Loucy (cell line): Measurements from ENCODE around the gene NR3C2.

Experiments used
- H2AFZ ChIP-seq: fragments of 200-600 bp; sonication (generic); 2 replicates; pipeline ENCODE4 v1.6.0; 2016; ENCODE audit warnings: antibody characterized with exemption, mild to moderate bottlenecking, low read length, moderate library complexity
- H3F3A ChIP-seq: fragments of 200-600 bp; 2 replicates; pipeline ENCODE4 v1.6.0; 2016; ENCODE audit warnings: antibody characterized with exemption, low read depth, mild to moderate bottlenecking
- H3K27me3 ChIP-seq: fragments of 200-600 bp; sonication (generic); 2 replicates; pipeline ENCODE4 v1.6.1; 2014; ENCODE audit warnings: low read length, mild to moderate bottlenecking; ENCODE audit not compliant: insufficient read depth, poor library complexity, severe bottlenecking
- H3K36me3 ChIP-seq: fragments of 200-600 bp; sonication (generic); 2 replicates; pipeline ENCODE4 v1.6.1; 2016; ENCODE audit warnings: low read length; ENCODE audit not compliant: insufficient read depth
- H3K4me1 ChIP-seq: fragments of 200-600 bp; sonication (generic); 2 replicates; pipeline ENCODE4 v1.5.1; 2014; ENCODE audit warnings: low read length, mild to moderate bottlenecking; ENCODE audit not compliant: insufficient read depth, poor library complexity, severe bottlenecking
- H3K4me2 ChIP-seq: fragments of 200-600 bp; sonication (generic); 2 replicates; pipeline ENCODE4 v1.6.0; 2014; ENCODE audit warnings: antibody characterized with exemption, low read length, low read depth, mild to moderate bottlenecking; ENCODE audit not compliant: poor library complexity, severe bottlenecking
- H3K4me3 ChIP-seq: fragments of 200-600 bp; sonication (generic); 2 replicates; pipeline ENCODE4 v1.5.1; 2014; ENCODE audit warnings: low read length, mild to moderate bottlenecking, mixed read lengths; ENCODE audit not compliant: poor library complexity, severe bottlenecking
- H3K79me2 ChIP-seq: fragments of 200-600 bp; sonication (generic); 2 replicates; pipeline ENCODE4 v1.6.1; 2014; ENCODE audit warnings: low read length; ENCODE audit not compliant: insufficient read depth
- H3K9ac ChIP-seq: fragments of 200-600 bp; sonication (generic); 2 replicates; pipeline ENCODE4 v1.6.0; 2014; ENCODE audit warnings: mild to moderate bottlenecking, low read depth, low read length, moderate library complexity; ENCODE audit not compliant: poor library complexity, severe bottlenecking
- H3K9me2 ChIP-seq: fragments of 200-600 bp; sonication (generic); replicated peaks from 2 replicates; pipeline ENCODE4 v1.6.1; 2016; ENCODE audit warnings: low read depth, low read length, mixed read lengths
- H3K9me3 ChIP-seq: fragments of 200-600 bp; sonication (generic); 2 replicates; pipeline ENCODE4 v1.6.1; 2014; ENCODE audit warnings: mild to moderate bottlenecking, antibody characterized with exemption, low read length, low read depth; ENCODE audit not compliant: insufficient read depth
- H4K20me1 ChIP-seq: fragments of 200-600 bp; sonication (generic); 2 replicates; pipeline ENCODE4 v1.6.0; 2014; ENCODE audit warnings: antibody characterized with exemption, low read length, mild to moderate bottlenecking; ENCODE audit not compliant: insufficient read depth, poor library complexity, severe bottlenecking
- EZH2phosphoT487 ChIP-seq: fragments of 200-600 bp; IDR thresholded peaks from 2 replicates; pipeline ENCODE4 v1.6.1; 2018; ENCODE audit warnings: antibody characterized with exemption, mild to moderate bottlenecking, moderate library complexity, borderline replicate concordance
- TF ChIP-seq, protein P1 (sequence below): fragments of 200-600 bp; sonication (generic); conservative IDR thresholded peaks from 2 replicates; pipeline ENCODE4 v1.5.1; 2014; ENCODE audit warnings: mild to moderate bottlenecking, antibody characterized with exemption, low read length

Gene NR3C2

DNA sequence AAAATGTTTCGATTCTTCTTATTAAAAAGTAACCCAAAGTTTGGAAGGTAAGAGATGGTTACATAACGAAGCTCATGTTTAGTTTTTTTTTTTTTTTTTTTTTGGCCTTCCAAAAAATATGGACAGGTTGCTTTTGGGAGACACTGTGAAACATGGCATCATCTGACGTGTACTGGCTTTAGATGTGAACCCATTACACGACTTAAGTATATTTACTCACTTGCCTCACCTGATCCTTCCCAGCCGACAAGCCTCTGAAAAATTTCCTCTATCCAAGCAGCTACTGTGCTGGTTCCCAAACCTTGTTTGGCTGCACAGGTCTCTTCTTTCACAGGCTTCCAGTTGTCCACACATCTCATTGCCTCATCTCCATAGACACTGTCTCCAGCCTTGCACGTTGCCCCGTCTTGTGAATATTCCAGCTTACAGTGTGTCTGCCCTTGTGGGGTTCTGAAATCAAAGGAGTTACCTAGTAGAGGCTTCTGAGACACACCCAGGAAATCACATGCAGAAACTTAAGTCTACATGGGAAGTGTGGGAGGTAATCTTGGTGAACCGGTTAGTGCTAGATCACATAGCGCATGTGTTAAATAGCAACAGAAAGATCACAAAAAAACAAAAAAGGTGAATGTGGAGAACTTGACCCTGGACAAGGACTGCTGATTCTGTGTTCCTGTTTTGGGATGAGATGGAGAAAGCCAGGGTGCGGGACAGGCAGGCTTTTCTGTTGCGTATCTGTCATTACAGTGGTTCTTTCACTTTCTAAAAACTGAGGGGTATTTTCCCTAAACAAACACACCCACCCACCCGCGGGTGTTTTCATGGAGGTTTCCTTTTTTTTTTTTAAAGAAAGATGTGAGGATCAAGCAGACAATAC is 381.7 kb downstream of the NR3C2 start:
- Histone ChIP-seq H2AFZ (no peak overlapping the region), H3K79me2 (no peaks in the 10 kb centered on the region)

GRCh38 chr4:148059617-148060180 is 382.5 kb downstream of the NR3C2 start:
- Histone ChIP-seq H3K4me2 (no peak overlapping the region), H2AFZ (no peak overlapping the region), H3K4me3 (no peak overlapping the region), H3K9ac (no peak overlapping the region), H3K9me3 (no peaks in the 10 kb centered on the region), H3F3A (no peaks in the 10 kb centered on the region), H3K79me2 (no peaks in the 10 kb centered on the region), H3K9me2 (no peaks in the 10 kb centered on the region), H3K36me3 (peaks cover 3% of the 10 kb centered on the region; the same call in 1 of the 2 replicates), H4K20me1 (no peaks in the 10 kb centered on the region), H3K4me1 (peaks cover 9% of the 10 kb centered on the region), H3K27me3 (no peaks in the 10 kb centered on the region)
- TF ChIP-seq EZH2phosphoT487 = no peak
- TF ChIP-seq, protein P1, sequence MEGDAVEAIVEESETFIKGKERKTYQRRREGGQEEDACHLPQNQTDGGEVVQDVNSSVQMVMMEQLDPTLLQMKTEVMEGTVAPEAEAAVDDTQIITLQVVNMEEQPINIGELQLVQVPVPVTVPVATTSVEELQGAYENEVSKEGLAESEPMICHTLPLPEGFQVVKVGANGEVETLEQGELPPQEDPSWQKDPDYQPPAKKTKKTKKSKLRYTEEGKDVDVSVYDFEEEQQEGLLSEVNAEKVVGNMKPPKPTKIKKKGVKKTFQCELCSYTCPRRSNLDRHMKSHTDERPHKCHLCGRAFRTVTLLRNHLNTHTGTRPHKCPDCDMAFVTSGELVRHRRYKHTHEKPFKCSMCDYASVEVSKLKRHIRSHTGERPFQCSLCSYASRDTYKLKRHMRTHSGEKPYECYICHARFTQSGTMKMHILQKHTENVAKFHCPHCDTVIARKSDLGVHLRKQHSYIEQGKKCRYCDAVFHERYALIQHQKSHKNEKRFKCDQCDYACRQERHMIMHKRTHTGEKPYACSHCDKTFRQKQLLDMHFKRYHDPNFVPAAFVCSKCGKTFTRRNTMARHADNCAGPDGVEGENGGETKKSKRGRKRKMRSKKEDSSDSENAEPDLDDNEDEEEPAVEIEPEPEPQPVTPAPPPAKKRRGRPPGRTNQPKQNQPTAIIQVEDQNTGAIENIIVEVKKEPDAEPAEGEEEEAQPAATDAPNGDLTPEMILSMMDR = no peak

More for the DNA sequence above, 381.7 kb downstream of the NR3C2 start:
- no peaks in the 10 kb centered on the region for H3K27me3 ChIP-seq
- H3K4me1 ChIP-seq = peaks cover 9% of the 10 kb centered on the region
- TF ChIP-seq, protein P1 = no peak
- H3K4me3 ChIP-seq = no peak overlapping the region
- peak overlapping the region; percentile 35 for H3K4me2 ChIP-seq
- H3K9me2 ChIP-seq = no peaks in the 10 kb centered on the region
- H3K36me3 ChIP-seq = peaks cover 11% of the 10 kb centered on the region; the same call in 1 of the 2 replicates
- H3K9ac ChIP-seq = no peak overlapping the region
- no peaks in the 10 kb centered on the region for H3K9me3 ChIP-seq
- H4K20me1 ChIP-seq = no peaks in the 10 kb centered on the region
- H3F3A ChIP-seq = no peaks in the 10 kb centered on the region

DNA sequence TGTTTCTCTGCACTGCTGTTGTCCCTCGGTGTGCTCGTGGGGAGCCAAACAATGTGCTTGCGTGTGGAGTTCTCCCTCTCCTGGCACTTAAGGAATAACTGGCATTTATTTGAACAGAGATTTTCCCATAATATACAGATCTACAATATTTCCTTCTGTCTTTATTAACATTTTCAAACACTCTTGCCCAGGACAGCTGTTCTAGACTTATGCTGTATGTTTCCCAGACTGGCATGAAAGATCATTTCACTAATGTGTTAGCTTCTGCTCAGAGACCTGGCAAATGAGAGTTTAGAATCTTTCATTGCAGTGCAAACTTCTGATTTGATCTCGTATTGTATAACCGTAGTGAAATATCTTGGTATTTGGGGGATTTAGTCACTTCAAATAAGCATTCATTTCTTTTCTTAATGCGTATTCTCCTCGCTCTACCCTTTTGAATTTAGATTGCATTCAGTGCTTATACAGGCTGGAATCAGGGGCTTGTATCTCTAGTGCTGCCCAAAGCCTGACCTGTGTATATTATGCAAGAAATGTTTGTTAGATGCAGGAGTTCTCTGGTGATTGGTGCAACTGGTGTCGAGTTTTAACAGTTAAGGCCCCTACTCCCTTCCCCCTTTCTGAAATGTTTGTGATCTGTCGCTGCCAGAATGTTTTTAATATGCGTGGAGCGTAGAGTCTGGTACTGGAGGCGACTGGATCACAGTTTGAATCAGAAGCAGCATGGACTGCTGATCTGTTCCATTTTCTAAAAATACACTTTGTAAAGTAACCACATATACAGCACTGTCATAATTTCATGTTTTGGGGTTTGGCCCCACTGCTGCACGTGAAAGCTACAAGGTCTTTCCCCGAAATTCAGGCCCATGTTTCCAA is 384.0 kb downstream of the NR3C2 start:
- Histone ChIP-seq H3K9me3 (no peaks in the 10 kb centered on the region), H3K4me2 (no peak overlapping the region), H4K20me1 (no peaks in the 10 kb centered on the region), H3K4me1 (peaks cover 9% of the 10 kb centered on the region), H3K4me3 (no peak overlapping the region), H3F3A (no peaks in the 10 kb centered on the region), H3K9ac (no peak overlapping the region), H3K9me2 (no peaks in the 10 kb centered on the region), H3K79me2 (no peaks in the 10 kb centered on the region), H3K36me3 (no peaks in the 10 kb centered on the region), H3K27me3 (no peaks in the 10 kb centered on the region), H2AFZ (no peak overlapping the region)
- TF ChIP-seq, protein P1 = no peak
- no peak for TF ChIP-seq EZH2phosphoT487
